Inflammatory macrophage (primary cell): ENCODE measurements around the gene TMPRSS12.
"Not testable (repeated sequence)": the region's sequence is repeated elsewhere in the genome, so short reads cannot be mapped to it uniquely, and the experiment has no call there.

Experiments
- DNase-seq, 2 donors: peaks; one replicate each; pipeline ENCODE4 v3.0.0-alpha.2; 2020 to 2022
- total RNA-seq, 18 experiments: gene quantifications; one replicate each; lab custom pipeline; 2026; ENCODE audit warnings: mixed read lengths in 6 of 18, inconsistent platforms in 2 of 18; lab: John Stamatoyannopoulos, UW

The TMPRSS12 gene, protein sequence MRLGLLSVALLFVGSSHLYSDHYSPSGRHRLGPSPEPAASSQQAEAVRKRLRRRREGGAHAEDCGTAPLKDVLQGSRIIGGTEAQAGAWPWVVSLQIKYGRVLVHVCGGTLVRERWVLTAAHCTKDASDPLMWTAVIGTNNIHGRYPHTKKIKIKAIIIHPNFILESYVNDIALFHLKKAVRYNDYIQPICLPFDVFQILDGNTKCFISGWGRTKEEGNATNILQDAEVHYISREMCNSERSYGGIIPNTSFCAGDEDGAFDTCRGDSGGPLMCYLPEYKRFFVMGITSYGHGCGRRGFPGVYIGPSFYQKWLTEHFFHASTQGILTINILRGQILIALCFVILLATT
- total RNA-seq = 0 to 0.18 (median 0) reads per million in 18 experiments

DNA sequence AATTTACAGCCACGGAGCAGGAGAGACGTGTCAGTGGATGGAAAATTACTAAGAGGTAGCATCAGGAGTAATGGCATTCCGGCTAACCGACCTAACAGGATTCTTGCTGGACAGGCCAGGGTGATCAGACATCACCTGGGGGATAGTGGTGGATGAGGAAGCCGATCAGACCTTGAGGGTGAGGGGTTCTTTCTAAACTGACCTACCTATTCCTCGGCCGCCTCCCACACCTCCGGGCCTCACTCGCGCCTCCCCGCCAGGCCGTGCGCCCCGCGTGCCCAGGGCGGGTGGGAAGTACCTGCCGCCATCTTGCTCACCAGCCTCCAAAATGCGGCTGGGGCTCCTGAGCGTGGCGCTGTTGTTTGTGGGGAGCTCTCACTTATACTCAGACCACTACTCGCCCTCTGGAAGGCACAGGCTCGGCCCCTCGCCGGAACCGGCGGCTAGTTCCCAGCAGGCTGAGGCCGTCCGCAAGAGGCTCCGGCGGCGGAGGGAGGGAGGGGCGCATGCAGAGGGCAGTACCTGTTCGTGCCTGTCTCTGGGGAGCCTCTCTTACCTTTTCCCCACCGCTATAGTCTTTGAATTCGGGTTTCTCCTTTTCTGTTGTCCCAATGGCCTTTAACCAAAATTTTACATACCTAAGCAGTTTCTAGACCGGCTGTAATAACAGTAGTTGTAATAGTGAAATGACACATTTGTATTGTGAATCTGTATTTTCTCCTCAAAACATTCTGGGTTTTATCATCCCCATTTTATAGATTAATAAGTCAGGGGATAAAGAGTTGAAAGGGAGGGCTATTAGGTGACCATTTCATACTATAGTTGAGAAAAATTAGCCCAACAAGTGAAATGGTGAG, at the start of gene TMPRSS12:
TMPRSS12 (plus strand) TSS at position 290 of the 857 bp plus-strand sequence; CDS start at position 329, 39 bp downstream.
- no peak for DNase-seq

DNA sequence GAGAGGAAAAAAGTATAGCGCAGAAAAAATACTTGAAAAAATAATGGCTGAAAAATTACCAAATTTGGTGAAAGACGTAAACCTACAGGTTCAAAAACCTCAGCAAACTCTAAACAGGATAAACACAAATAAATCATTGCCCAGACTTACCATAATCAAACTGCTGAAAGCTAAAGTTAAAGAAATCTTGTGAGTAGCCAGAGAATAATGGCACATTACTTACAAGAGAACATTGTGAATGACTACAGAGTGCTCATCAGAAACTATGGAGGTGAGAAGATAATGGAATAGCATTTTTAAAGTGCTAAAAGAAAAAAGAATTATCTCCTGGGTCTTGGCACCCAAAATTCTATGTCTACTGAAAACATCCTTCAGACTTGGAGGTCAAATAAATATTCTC, 42.8 kb upstream of the TMPRSS12 start:
- DNase-seq = no peak

DNA sequence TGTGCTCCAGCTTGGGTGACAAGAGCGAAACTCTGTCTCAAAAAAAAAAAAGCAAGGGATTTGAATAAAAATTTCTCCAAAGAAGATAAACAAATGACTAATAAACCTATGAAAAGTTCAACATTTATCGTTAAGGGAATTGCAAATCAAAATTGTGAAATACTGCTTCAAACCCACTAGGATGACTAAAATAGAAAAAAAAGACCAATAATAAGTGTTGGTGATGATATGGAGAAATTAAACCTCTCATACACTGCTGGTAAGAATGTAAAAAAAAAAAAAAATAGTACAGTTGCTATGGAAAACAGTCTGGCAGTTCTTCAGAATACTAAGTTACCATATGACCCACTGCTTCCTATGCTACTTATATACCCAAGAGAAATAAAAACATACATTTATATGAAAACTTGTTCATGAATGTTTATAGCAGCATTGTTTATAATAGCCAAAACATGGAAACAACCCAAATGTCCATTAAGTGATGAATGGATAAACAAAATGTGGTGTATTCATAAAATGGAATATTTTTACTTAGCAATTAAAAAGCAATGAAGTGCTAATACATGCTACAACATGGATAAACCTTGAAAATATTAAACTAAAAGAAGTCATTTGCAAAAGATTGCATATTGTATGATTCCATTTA, 39.4 kb upstream of the TMPRSS12 start:
- DNase-seq = no peak

DNA sequence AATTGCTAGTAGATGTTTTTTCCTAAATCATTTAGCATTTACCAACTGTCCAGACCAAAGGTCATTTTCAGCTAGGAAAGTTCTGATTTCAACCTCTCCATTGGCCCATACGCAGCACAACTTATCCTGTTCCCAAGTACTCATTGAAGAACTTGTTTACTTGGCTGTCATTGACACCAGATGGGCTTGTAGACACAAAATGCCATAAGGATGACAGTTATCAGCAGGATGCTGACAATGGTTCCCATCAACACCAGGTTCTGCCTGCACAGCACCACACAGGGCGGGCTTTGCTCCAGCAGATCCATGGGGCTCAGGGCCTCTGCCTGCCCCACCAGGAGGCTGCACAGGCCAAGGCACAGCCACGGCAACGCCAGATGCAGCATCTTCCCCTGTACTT, 36.5 kb upstream of the TMPRSS12 start:
- no peak for DNase-seq

DNA sequence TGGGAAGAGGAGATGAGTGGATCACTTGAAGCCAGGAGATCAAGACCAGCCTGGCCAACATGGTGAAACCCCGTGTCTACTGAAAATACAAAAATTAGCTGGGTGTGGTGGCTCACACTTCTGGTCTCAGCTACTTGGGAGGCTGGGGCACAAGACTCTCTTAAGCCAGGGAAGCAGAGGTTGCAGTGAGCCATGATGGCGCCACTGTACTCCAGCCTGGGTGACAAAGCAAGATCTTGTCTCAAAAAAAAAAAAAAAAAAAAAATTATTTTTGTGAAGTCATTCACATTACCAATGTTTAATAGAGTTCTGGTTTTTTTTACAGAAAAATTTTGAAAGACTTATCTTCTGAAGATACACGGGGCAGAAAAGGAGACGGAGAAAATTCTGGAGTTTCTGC, 33.6 kb upstream of the TMPRSS12 start:
- not testable (repeated sequence) for DNase-seq

DNA sequence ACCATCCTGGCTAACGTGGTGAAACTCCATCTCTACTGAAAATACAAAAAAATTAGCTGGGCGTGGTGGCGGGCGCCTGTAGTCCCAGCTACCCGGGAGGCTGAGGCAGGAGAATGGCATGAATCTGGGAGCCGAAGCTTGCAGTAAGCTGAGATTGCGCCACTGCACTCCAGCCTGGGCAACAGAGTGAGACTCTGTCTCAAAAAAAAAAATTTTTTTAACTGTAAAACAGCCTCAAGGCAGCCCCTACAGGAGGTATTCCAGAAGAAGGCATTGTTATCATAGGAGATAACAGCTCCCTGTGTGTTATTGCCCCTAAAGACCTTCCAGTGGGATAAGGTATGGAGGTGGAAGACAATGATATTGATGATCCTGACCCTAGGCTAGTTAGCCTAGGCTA, 27.8 kb upstream of the TMPRSS12 start:
- not testable (repeated sequence) for DNase-seq

DNA sequence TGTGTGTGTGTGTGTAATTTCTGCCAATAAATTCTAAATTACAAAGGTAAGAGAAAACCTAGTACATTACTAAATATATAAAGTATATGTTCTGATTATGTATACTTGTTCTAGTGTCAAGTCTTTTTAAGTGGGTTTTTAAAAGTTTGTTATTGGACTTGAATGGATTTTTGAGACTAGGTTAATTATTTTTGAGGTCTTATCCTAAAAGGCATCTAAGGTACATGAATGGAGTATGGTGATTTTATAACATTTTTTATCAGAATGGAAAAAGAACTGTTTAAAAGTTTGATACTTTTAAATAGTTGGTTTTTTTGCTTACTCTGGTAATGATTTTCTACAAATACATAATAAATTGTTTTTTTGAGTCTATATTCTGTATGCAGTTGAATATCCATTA, 22.5 kb upstream of the TMPRSS12 start:
- no peak for DNase-seq

DNA sequence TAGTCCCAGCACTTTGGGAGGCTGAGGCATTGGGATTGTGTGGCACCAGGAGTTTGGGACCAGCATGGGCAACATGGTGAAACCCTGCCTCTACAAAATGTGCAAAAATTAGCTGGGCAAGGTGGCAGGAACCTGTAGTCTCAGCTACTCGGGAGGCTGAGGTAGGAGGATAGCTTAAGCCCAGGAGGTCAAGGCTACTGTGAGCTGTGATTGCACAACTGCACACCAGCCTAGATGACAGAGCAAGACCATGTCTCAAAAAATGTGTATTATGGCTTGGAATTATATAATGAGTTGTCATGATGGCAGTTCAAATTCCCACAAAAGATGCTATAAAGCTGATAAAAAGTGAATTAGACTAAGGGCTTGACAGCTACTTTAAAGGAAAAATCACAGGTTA, 20.6 kb upstream of the TMPRSS12 start:
- DNase-seq = no peak

DNA sequence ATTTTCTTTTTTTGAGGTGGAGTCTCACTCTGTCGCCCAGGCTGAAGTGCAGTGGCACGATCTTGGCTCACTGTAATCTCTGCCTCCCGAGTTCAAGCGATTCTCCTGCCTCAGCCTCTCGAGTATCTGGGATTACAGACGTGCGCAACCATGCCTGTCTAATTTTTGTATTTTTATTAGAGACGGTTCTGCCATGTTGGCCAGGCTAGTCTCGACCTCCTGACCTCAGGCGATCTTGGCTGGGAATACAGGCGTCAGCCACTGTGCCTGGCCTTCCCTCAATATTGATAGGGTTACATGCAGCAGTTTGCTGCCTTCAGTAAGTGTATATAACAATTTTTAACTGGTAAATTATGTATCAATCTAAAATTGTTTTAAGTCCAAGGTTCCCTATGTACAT, 19.0 kb upstream of the TMPRSS12 start:
- not testable (repeated sequence) for DNase-seq

DNA sequence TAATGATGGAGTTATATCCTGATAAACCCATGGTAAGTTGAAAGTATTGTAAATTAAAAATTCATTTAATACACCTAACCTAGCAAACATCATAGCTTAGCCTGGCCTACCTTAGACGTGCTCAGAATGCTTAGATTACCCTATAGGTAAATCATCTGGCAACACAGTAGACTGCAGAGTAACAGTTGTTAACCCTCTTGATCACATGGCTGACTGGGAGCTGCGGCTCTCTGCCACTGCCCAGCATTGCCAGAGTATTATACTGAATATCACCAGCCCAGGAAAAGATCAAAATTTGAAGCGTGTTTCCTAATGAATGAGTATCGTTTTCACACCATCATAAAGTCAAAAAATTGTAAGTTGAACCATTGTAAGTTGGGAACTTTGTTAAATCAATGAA, 17.8 kb upstream of the TMPRSS12 start:
- no peak for DNase-seq

DNA sequence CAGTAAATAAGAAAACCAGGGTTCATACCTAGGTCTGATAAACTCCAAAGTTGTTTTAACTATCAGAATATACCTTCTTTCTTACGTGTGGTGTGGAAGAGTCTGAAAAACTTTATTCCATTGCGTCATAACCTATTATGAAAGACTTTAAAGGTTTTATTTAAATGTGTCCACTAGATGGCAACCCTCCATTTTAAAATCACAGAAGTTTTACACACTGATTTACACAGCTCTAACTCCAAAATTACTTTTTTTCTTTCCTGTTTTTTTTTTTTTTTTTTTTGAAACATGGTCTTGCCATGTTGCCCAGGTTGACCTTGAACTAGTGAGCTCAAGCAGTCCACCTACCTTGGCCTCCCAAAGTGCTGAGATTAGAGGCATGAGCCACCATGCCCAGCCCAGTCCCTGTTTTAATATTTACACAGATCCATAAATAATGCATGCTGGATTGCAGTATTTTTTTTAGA, 17.3 kb upstream of the TMPRSS12 start:
- peak; percentile 30 to 81 for DNase-seq

DNA sequence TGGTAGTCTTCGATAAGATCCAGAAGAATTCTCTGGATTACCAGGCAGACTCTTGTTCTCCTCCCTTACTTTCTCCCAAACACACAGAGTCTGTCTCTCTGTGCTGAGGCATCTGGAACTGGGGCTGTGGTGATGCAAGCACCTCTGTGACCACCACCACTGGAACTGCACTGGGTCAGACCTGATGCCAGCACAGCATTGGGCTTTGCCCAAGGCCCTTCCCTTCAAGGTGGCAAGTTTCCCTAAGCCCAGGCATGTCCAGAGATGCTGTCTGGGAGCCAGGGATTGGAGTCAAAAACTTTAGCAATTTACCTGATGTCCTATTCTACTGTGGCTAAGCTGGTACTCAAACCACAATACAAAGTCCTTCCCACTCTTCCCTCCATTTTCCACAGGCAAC, 14.6 kb upstream of the TMPRSS12 start:
- DNase-seq = no peak

DNA sequence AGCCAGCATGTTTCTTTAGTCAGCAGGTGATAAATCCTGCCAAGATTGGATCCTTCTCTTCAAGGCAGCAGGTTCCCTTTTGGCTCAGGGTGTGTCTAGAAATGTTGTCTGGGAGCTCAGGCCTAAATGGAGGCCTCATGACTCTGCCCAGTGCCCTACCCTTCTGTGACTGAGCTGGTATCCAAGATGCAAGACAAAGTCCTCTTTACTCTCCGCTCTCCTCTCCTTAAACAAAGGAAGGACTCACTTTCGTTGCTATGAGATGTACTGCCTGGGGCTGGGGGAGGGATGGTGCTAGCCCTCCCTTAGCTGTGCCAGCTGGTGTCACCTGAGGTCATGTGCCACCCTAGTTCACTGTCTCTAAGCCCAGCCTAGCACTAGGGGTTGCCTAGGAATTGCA, 13.8 kb upstream of the TMPRSS12 start:
- no peak for DNase-seq

DNA sequence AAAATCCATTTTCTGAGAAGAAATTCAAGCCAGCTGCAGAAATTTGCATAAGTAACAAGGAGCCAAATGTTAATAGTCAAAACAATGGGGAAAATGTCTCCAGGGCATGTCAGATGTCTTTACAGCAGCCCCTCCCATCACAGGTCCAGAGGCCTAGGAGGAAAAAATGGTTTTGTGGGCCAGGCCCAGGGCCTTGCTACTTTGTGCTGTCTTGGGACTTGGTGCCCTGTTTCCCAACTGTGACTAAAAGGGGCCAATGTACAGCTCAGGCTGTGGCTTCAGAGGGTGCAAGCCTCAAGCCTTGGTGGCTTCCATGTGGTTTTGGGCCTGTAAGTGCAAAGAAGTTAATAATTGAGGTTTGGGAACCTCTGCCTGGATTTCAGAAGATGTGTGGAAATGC, 8.9 kb upstream of the TMPRSS12 start:
- not testable (repeated sequence) for DNase-seq

DNA sequence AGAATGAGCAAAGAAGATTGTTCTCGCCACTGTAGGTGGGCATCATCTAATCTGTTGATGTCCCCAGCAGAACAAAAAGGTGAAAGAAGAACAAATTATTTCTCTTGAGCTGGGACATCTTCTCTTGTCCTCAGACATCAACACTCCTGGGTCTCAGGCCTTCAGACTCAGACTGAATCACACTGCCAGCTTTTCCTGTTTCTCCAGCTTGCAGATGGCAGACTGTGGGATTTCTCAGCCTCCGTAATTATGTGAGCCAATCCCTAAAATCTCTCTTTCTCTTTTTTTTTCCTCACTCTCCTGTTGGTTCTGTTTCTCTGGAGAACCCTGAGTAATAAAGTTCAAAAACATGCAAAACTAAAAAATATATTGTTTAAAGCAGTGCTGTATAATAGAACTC, 3.7 kb upstream of the TMPRSS12 start:
- no peak for DNase-seq

DNA sequence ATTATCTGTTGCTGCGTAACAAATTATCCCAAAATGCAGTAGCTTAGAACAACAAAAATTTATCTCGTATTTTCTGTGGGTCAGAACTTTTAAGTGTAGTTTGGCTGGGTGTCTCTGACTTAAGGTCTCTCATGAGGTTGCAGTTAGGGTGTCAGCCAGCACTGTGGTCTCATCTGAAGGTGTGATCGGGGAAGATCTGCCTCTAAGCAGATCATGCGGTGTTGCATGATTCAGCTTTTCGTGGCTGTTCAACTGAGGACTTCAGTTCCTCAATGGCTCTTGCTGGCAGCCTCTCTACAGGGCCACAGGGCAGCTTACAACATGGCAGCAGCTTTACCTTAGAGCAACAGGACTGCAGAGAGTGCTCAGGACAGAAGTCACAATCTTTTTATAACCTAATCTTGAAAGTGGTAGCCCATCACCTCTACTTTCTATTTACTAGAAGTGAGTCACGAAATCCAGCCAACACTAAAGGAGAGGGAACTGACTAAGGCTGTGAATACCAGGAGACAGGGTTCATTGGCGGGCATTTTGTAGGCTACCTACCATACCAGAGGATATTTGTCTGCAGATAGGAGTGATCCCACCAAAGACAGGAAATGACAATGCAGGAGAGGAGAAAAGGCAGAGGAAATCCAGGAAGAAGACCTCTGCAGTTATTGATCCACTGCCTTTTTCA, 1.8 kb upstream of the TMPRSS12 start:
- DNase-seq = no peak

DNA sequence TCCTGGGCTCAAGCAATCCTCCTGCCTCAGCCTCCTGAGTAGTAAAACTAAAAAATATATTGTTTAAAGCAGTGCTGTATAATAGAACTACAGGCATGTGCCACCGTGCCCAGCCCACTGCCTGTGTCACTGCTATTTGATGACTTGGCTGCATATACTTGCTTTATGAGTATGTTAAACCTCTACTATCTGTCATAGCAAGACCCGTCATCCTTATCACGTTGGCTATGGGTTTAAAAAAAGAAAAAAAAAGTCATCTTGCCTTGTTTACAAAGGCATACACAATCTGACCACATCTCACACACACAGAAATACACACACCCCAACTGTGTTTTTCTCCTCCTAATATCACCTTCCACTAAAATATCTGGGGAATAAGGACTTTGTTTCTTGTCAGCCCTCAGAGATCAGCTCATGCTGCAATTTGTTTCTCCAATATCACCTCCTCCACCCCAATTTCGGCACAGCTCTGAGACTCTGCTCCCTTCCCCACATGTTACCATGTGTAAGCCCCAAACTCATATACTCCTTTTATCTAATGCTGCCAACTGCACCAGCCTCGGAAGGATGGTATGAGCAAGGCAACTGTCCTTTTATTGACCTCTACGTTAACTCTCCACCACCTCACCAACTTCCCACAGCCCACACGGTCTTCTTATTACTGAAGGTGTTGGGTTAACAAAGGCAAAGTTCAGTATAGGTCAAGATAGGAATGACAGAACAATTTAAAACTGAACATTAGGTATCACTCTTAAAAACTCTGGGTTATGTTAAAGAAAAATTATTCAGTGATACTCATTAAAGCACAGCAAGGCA, 802 bp upstream of the TMPRSS12 start:
- DNase-seq = no peak

DNA sequence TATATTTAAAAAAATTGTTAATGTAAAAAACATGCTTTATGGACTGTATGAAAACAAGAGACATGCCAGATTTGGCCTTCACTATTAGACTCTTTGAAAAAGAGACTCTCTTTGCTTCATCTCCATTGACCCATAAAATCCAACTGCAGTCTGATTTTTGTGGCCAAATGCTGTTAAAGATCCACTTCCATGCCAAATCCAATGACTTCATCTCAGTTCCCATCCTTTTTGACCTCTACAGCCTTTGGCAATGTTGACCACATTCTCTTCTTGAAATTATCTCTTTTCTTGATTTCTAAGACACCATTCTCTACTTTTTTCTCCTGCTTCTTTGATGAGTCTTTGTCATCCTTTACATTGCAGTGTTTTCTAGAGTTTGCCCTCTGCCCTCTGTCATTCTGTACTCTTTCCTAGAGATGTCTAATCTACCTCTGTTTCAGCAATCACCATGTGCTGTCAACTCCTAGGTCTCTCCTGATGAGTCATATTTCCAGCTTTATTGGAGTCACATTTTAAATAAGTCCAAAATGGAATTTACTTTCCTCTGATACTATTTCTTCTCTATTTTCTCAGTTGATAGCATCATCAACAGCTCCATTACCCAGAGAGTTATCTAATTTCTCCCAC, 2.4 kb downstream of the TMPRSS12 start:
- no peak for DNase-seq

DNA sequence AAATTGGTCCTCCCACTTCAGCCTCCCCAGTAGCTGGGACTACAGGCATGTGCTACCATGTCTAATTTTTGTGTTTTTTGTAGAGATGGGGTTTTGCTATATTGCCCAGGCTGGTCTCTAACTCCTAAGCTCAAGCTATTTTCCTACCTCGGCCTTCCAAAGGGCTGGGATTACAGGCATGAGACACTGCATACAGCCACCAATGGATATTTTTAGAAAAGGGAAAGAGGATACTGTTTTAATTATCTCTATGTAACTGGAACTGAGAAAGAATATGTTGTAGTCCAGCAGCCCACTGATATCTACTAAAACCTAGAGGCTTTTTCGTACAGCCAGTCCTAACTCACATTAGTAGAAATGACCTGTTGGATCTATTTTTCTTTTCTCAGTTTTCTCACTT, 6.2 kb downstream of the TMPRSS12 start:
- DNase-seq = no peak

DNA sequence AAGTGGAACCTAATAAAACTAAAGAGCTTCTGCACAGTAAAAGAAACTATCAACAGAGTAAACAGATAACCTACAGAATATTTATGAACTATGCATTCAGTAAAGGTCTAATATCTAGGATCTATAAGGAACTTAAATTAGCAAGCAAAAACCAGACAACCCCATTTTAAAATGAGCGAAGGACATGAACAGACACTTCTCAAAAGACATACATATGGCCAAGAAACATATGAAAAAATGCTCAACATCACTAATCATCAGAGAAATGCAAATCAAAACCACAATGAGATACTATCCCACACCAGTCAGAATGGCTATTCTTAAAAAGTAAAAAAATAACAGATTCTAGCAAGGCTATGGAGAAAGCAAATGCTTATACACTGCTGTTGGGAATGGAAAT, 12.5 kb downstream of the TMPRSS12 start:
- not testable (repeated sequence) for DNase-seq

DNA sequence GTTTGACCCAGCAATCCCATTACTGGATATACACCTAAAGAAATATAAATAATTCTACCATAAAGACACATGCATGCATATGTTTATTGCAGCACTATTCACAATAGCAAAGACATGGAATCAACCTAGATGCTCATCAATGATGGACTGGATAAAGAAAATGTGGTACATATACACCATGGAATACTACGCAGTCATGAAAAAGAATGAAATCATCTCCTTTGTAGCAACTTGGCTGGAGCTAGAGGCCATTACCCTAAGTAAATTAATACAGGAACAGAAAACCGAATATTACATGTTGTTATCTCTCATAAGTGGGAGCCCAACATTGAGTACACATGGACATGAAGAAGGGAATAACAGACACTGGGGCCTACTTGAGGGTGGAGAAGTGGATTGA, 13.0 kb downstream of the TMPRSS12 start:
- not testable (repeated sequence) for DNase-seq
